Activated T-cell treated with anti-CD3 and anti-CD28 coated beads for 1 hour (primary cell): ENCODE results near the gene RPL10A.
"Not testable (repeated sequence)": the region's sequence is repeated elsewhere in the genome, so short reads cannot be mapped to it uniquely, and the experiment has no call there.

Source experiments
- DNase-seq: peaks from one replicate; pipeline ENCODE4 v3.0.0-alpha.2; 2020; ENCODE audit warnings: low read depth

RPL10A gene

GRCh38 chr6:35468181-35468979, at the start of gene RPL10A:
RPL10A (plus strand) TSS chr6:35468401; CDS start chr6:35468435, 34 bp downstream.
- peak; percentile 89 for DNase-seq

- DNase-seq: no peak
Observed at GRCh38 chr6:35419417-35419816, 48.8 kb upstream of the RPL10A start.

- DNase-seq: no peak
Observed at GRCh38 chr6:35419961-35420360, 48.2 kb upstream of the RPL10A start.

- no peak for DNase-seq
Observed at GRCh38 chr6:35425284-35425683, 42.9 kb upstream of the RPL10A start.

GRCh38 chr6:35426074-35426473, 42.1 kb upstream of the RPL10A start:
- DNase-seq: no peak

GRCh38 chr6:35427435-35427834, 40.8 kb upstream of the RPL10A start:
- no peak for DNase-seq

- DNase-seq: no peak
Observed at GRCh38 chr6:35427851-35428321, 40.3 kb upstream of the RPL10A start.

- no peak for DNase-seq
Observed at GRCh38 chr6:35428421-35429149, 39.6 kb upstream of the RPL10A start.

GRCh38 chr6:35429463-35429862, 38.7 kb upstream of the RPL10A start:
- no peak for DNase-seq

- DNase-seq: no peak
Observed at GRCh38 chr6:35432291-35432690, 35.9 kb upstream of the RPL10A start.

- not testable (repeated sequence) for DNase-seq
Observed at GRCh38 chr6:35432702-35433101, 35.5 kb upstream of the RPL10A start.

- no peak for DNase-seq
Observed at GRCh38 chr6:35435074-35435837, 32.9 kb upstream of the RPL10A start.

GRCh38 chr6:35436071-35436857, 31.9 kb upstream of the RPL10A start:
- DNase-seq: no peak

GRCh38 chr6:35438378-35439065, 29.7 kb upstream of the RPL10A start:
- not testable (repeated sequence) for DNase-seq

- no peak for DNase-seq
Observed at GRCh38 chr6:35439308-35439707, 28.9 kb upstream of the RPL10A start.

GRCh38 chr6:35441205-35441604, 27.0 kb upstream of the RPL10A start:
- DNase-seq: no peak

- DNase-seq: no peak
Observed at GRCh38 chr6:35441642-35442041, 26.6 kb upstream of the RPL10A start.

- no peak for DNase-seq
Observed at GRCh38 chr6:35442693-35443092, 25.5 kb upstream of the RPL10A start.

- no peak for DNase-seq
Observed at GRCh38 chr6:35443341-35444030, 24.7 kb upstream of the RPL10A start.

GRCh38 chr6:35445691-35446090, 22.5 kb upstream of the RPL10A start:
- no peak for DNase-seq
